ENCODE measurements around the gene BBX.

BBX gene

DNA sequence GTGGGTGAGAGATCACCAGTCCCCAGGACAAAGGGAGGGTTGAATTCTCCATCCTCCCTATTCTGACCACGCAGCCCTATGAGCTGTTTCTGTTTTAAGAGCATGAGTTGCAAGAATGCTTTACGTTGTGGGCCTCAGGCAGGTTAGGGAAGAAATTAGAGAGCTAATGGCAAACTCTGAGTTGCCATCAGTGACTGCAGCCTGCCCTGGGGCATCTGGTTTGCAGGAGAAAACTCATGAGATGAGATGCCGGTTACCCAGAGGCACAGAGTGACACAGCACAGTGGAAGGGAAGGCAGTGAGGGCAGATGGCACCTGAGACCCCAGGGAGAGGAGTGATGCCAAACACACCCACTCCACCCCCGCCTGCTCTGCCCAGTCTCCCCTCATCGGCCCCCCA, 302.8 kb downstream of the BBX start:
- Histone ChIP-seq H3K4me3 (ENCODE audit: low read length in 2 of 2) (no peak overlapping the region), H4K8ac (ENCODE audit: low read depth, low read length) (no peak overlapping the region), H3K9ac (ENCODE audit: low read depth, low read length, poor library complexity) (no peak overlapping the region), H2AK5ac (ENCODE audit: low read depth, low read length) (no peak overlapping the region), H3K79me1 (ENCODE audit: low read depth, low read length) (no peaks in the 10 kb centered on the region), H3K4me2 (ENCODE audit: insufficient read depth, low read length, poor library complexity, severe bottlenecking) (no peak overlapping the region), H3K23ac (ENCODE audit: low read depth, low read length, poor library complexity) (no peak overlapping the region), H3K4ac (ENCODE audit: low read length) (no peak overlapping the region), H2BK5ac (ENCODE audit: low read length) (no peak overlapping the region), H3K4me1 (ENCODE audit: control insufficient read depth in 2 of 2, insufficient read depth in 1 of 2, low read depth in 1 of 2, low read length in 2 of 2) (no peaks in the 10 kb centered on the region), H3K27me3 (ENCODE audit: control insufficient read depth in 3 of 3, insufficient read depth in 3 of 3, low read depth in 1 of 3, low read length in 3 of 3) (no peaks in the 10 kb centered on the region), H3K36me3 (replicated peaks in 1 of 2; ENCODE audit: control insufficient read depth in 2 of 2, insufficient read depth in 2 of 2, low read length in 2 of 2) (no peaks in the 10 kb centered on the region), H2AFZ (ENCODE audit: low read length) (no peak overlapping the region), H3K14ac (ENCODE audit: low read length) (no peak overlapping the region), H2BK120ac (ENCODE audit: low read depth, low read length) (no peak overlapping the region), H4K91ac (ENCODE audit: low read depth, low read length, poor library complexity) (no peak overlapping the region), H3K9me3 (replicated peaks in 1 of 2; ENCODE audit: control insufficient read depth in 2 of 2, insufficient read depth in 1 of 2, low read depth in 1 of 2, low read length in 2 of 2) (peaks cover 0 to 2% of the 10 kb centered on the region in 2 donors), H3K27ac (replicated peaks; ENCODE audit: low read length) (no peak overlapping the region), H2BK12ac (ENCODE audit: low read length) (no peak overlapping the region), H3K18ac (ENCODE audit: low read length) (no peak overlapping the region), H2BK15ac (ENCODE audit: low read length) (no peak overlapping the region)
- DNase-seq (ENCODE audit: low spot score): no peak
- WGBS, 2 donors (ENCODE audit: extremely low coverage in 2 of 2, insufficient read length in 2 of 2, insufficient replicate concordance in 1 of 2): no CpG with 5 or more reads among the region's 5 CpGs

DNA sequence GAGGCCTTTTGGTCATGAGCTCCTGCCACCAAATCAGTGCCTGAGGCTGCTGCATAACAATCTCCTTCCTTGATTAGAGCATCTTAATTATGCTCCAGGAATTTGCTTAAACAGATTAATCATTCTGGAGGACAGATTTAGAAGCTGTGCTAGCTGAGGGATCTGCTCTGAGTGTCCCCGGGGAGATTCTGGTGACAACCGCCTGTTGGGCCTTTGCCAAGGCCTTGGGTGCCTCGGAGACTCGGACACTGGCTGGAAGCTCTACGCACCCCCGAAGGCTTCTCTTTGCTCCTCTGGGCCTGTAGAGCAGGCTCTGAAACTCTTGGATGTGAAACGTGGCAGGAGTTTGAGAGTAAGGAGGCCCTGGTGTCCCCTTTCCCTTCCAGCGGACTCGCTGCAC, 304.0 kb downstream of the BBX start:
- H2AFZ ChIP-seq (ENCODE audit: low read length): no peak overlapping the region
- H3K4ac ChIP-seq (ENCODE audit: low read length): no peak overlapping the region
- H3K9me3 ChIP-seq (replicated peaks in 1 of 2; ENCODE audit: control insufficient read depth in 2 of 2, insufficient read depth in 1 of 2, low read depth in 1 of 2, low read length in 2 of 2): peaks cover 0 to 2% of the 10 kb centered on the region in 2 donors
- no peak overlapping the region for H3K23ac ChIP-seq (ENCODE audit: low read depth, low read length, poor library complexity)
- H2BK5ac ChIP-seq (ENCODE audit: low read length): no peak overlapping the region
- no peak overlapping the region for H3K4me2 ChIP-seq (ENCODE audit: insufficient read depth, low read length, poor library complexity, severe bottlenecking)
- H3K27ac ChIP-seq (replicated peaks; ENCODE audit: low read length): no peak overlapping the region
- no peak overlapping the region for H3K9ac ChIP-seq (ENCODE audit: low read depth, low read length, poor library complexity)
- H3K27me3 ChIP-seq (ENCODE audit: control insufficient read depth in 3 of 3, insufficient read depth in 3 of 3, low read depth in 1 of 3, low read length in 3 of 3): no peaks in the 10 kb centered on the region
- no peak overlapping the region for H2BK12ac ChIP-seq (ENCODE audit: low read length)
- no peak overlapping the region for H3K4me3 ChIP-seq (ENCODE audit: low read length in 2 of 2)
- H2AK5ac ChIP-seq (ENCODE audit: low read depth, low read length): no peak overlapping the region
- no peak overlapping the region for H2BK15ac ChIP-seq (ENCODE audit: low read length)
- H4K8ac ChIP-seq (ENCODE audit: low read depth, low read length): no peak overlapping the region
- no peaks in the 10 kb centered on the region for H3K79me1 ChIP-seq (ENCODE audit: low read depth, low read length)
- no peaks in the 10 kb centered on the region for H3K4me1 ChIP-seq (ENCODE audit: control insufficient read depth in 2 of 2, insufficient read depth in 1 of 2, low read depth in 1 of 2, low read length in 2 of 2)
- no peak overlapping the region for H3K14ac ChIP-seq (ENCODE audit: low read length)
- DNase-seq (ENCODE audit: low spot score): no peak
- no peak overlapping the region for H3K18ac ChIP-seq (ENCODE audit: low read length)
- no peak overlapping the region for H2BK120ac ChIP-seq (ENCODE audit: low read depth, low read length)
- no peak overlapping the region for H4K91ac ChIP-seq (ENCODE audit: low read depth, low read length, poor library complexity)
- H3K36me3 ChIP-seq (replicated peaks in 1 of 2; ENCODE audit: control insufficient read depth in 2 of 2, insufficient read depth in 2 of 2, low read length in 2 of 2): no peaks in the 10 kb centered on the region
- WGBS, 2 donors (ENCODE audit: extremely low coverage in 2 of 2, insufficient read length in 2 of 2, insufficient replicate concordance in 1 of 2): no CpG with 5 or more reads among the region's 9 CpGs

DNA sequence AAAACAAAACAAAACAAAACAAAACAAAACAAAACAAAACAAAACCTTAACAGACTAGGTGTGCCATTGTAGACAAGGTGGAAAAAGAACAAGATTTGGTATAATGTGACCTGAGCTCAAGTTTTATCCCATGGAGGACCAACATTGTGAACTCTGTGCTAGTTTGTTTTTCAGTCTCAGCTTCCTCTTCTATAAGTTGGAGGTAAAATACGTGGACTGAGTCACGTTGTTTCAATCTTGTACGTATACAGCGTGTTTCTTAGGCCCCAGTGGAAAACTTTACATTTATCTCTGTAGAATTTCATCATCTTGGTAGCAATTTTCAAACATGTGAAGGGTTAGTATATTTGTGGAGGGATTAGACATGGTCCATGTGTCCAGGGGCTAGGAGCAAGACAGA, 306.4 kb downstream of the BBX start:
- H2BK5ac ChIP-seq (ENCODE audit: low read length): no peak overlapping the region
- no peak overlapping the region for H3K14ac ChIP-seq (ENCODE audit: low read length)
- H3K9me3 ChIP-seq (replicated peaks in 1 of 2; ENCODE audit: control insufficient read depth in 2 of 2, insufficient read depth in 1 of 2, low read depth in 1 of 2, low read length in 2 of 2): peaks cover 0 to 2% of the 10 kb centered on the region in 2 donors
- H3K9ac ChIP-seq (ENCODE audit: low read depth, low read length, poor library complexity): no peak overlapping the region
- no peaks in the 10 kb centered on the region for H3K79me1 ChIP-seq (ENCODE audit: low read depth, low read length)
- no peak overlapping the region for H2AFZ ChIP-seq (ENCODE audit: low read length)
- H3K27ac ChIP-seq (replicated peaks; ENCODE audit: low read length): no peak overlapping the region
- no CpG with 5 or more reads among the region's 4 CpGs for WGBS, 2 donors (ENCODE audit: extremely low coverage in 2 of 2, insufficient read length in 2 of 2, insufficient replicate concordance in 1 of 2)
- no peaks in the 10 kb centered on the region for H3K27me3 ChIP-seq (ENCODE audit: control insufficient read depth in 3 of 3, insufficient read depth in 3 of 3, low read depth in 1 of 3, low read length in 3 of 3)
- no peak overlapping the region for H4K91ac ChIP-seq (ENCODE audit: low read depth, low read length, poor library complexity)
- no peak overlapping the region for H2BK120ac ChIP-seq (ENCODE audit: low read depth, low read length)
- H3K18ac ChIP-seq (ENCODE audit: low read length): no peak overlapping the region
- H3K4me3 ChIP-seq (ENCODE audit: low read length in 2 of 2): no peak overlapping the region
- no peak overlapping the region for H2BK12ac ChIP-seq (ENCODE audit: low read length)
- H3K23ac ChIP-seq (ENCODE audit: low read depth, low read length, poor library complexity): no peak overlapping the region
- no peaks in the 10 kb centered on the region for H3K4me1 ChIP-seq (ENCODE audit: control insufficient read depth in 2 of 2, insufficient read depth in 1 of 2, low read depth in 1 of 2, low read length in 2 of 2)
- no peak overlapping the region for H4K8ac ChIP-seq (ENCODE audit: low read depth, low read length)
- no peaks in the 10 kb centered on the region for H3K36me3 ChIP-seq (replicated peaks in 1 of 2; ENCODE audit: control insufficient read depth in 2 of 2, insufficient read depth in 2 of 2, low read length in 2 of 2)
- H2BK15ac ChIP-seq (ENCODE audit: low read length): no peak overlapping the region
- H3K4me2 ChIP-seq (ENCODE audit: insufficient read depth, low read length, poor library complexity, severe bottlenecking): no peak overlapping the region
- no peak overlapping the region for H2AK5ac ChIP-seq (ENCODE audit: low read depth, low read length)
- DNase-seq (ENCODE audit: low spot score): no peak
- H3K4ac ChIP-seq (ENCODE audit: low read length): no peak overlapping the region

DNA sequence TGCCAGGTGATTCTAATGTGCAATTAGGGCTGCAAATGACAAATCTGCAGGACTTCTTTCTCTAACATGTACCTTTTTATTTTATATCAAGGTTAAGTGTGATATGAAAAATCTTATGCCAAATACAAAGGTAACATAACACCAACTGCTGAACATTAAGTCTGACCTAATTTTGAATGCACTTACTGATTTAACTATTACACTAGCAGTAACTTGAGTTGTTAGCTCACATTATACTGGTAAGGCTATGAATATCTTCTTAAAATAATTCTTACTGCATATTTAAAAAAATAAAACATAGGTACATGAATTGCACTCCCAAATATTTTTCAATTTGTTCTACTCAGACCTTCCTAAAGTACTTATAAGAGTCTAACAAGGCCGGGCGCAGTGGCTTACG, 308.8 kb downstream of the BBX start:
- Histone ChIP-seq H3K4me2 (ENCODE audit: insufficient read depth, low read length, poor library complexity, severe bottlenecking) (no peak overlapping the region), H2BK5ac (ENCODE audit: low read length) (no peak overlapping the region), H3K4me1 (ENCODE audit: control insufficient read depth in 2 of 2, insufficient read depth in 1 of 2, low read depth in 1 of 2, low read length in 2 of 2) (no peaks in the 10 kb centered on the region), H3K36me3 (replicated peaks in 1 of 2; ENCODE audit: control insufficient read depth in 2 of 2, insufficient read depth in 2 of 2, low read length in 2 of 2) (no peaks in the 10 kb centered on the region), H3K23ac (ENCODE audit: low read depth, low read length, poor library complexity) (no peak overlapping the region), H2BK15ac (ENCODE audit: low read length) (no peak overlapping the region), H2AFZ (ENCODE audit: low read length) (no peak overlapping the region), H3K18ac (ENCODE audit: low read length) (no peak overlapping the region), H4K91ac (ENCODE audit: low read depth, low read length, poor library complexity) (no peak overlapping the region), H3K27ac (replicated peaks; ENCODE audit: low read length) (no peak overlapping the region), H4K8ac (ENCODE audit: low read depth, low read length) (no peak overlapping the region), H3K27me3 (ENCODE audit: control insufficient read depth in 3 of 3, insufficient read depth in 3 of 3, low read depth in 1 of 3, low read length in 3 of 3) (no peaks in the 10 kb centered on the region), H2AK5ac (ENCODE audit: low read depth, low read length) (no peak overlapping the region), H3K79me1 (ENCODE audit: low read depth, low read length) (no peaks in the 10 kb centered on the region), H3K14ac (ENCODE audit: low read length) (no peak overlapping the region), H3K4me3 (ENCODE audit: low read length in 2 of 2) (no peak overlapping the region), H2BK120ac (ENCODE audit: low read depth, low read length) (no peak overlapping the region), H3K9me3 (replicated peaks in 1 of 2; ENCODE audit: control insufficient read depth in 2 of 2, insufficient read depth in 1 of 2, low read depth in 1 of 2, low read length in 2 of 2) (peaks cover 0 to 2% of the 10 kb centered on the region in 2 donors), H3K4ac (ENCODE audit: low read length) (no peak overlapping the region), H2BK12ac (ENCODE audit: low read length) (no peak overlapping the region), H3K9ac (ENCODE audit: low read depth, low read length, poor library complexity) (no peak overlapping the region)
- DNase-seq (ENCODE audit: low spot score): no peak
- no CpG with 5 or more reads among the region's 3 CpGs for WGBS, 2 donors (ENCODE audit: extremely low coverage in 2 of 2, insufficient read length in 2 of 2, insufficient replicate concordance in 1 of 2)
